ENCODE measurements around the gene MYOG.

The MYOG gene

GRCh38 chr1:203126866-203127665, 41.3 kb upstream of the MYOG start:
- TF ChIP-seq SPI1 (IDR thresholded peaks at IDR 0.05; ENCODE audit: low read depth, low read length), result no peak
- FAIRE-seq (no peak), DNase-seq (ENCODE audit: insufficient read length, low spot score) (no peak)

GRCh38 chr1:203126151-203126865, 40.5 kb upstream of the MYOG start:
- TF ChIP-seq POU2F2 (IDR thresholded peaks at IDR 0.05; ENCODE audit: low read depth, low read length) (no peak), POLR2A (IDR thresholded peaks at IDR 0.05; ENCODE audit: low read depth, low read length) (no peak), SPI1 (IDR thresholded peaks at IDR 0.05; ENCODE audit: low read depth, low read length) (no peak), POLR2AphosphoS5 (IDR thresholded peaks at IDR 0.05; ENCODE audit: low read depth, low read length) (no peak), PAX5 (IDR thresholded peaks at IDR 0.05; ENCODE audit: insufficient read depth, low read length, severe bottlenecking) (no peak)
- FAIRE-seq, result no peak
- no peak for DNase-seq (ENCODE audit: insufficient read length, low spot score)

GRCh38 chr1:203124546-203125317, 38.9 kb upstream of the MYOG start:
- FAIRE-seq, result no peak

GRCh38 chr1:203124011-203124410, 38.2 kb upstream of the MYOG start:
- TF ChIP-seq TAF1 (IDR thresholded peaks at IDR 0.05; ENCODE audit: low read depth, low read length), result no peak
- no peak for TF ChIP-seq POLR2A (IDR thresholded peaks at IDR 0.05; ENCODE audit: low read depth, low read length)
- TF ChIP-seq PAX5 (IDR thresholded peaks at IDR 0.05; ENCODE audit: insufficient read depth, low read length, severe bottlenecking), result no peak
- no peak for TF ChIP-seq SPI1 (IDR thresholded peaks at IDR 0.05; ENCODE audit: low read depth, low read length)
- TF ChIP-seq POU2F2 (IDR thresholded peaks at IDR 0.05; ENCODE audit: low read depth, low read length), result no peak
- TF ChIP-seq POLR2AphosphoS5 (IDR thresholded peaks at IDR 0.05; ENCODE audit: low read depth, low read length), result no peak
- FAIRE-seq (no peak), DNase-seq (ENCODE audit: insufficient read length, low spot score) (no peak)

More at GRCh38 chr1:203124546-203125317, 38.9 kb upstream of the MYOG start:
- TF ChIP-seq POLR2AphosphoS5 (IDR thresholded peaks at IDR 0.05; ENCODE audit: low read depth, low read length) (no peak), PAX5 (IDR thresholded peaks at IDR 0.05; ENCODE audit: insufficient read depth, low read length, severe bottlenecking) (no peak), SPI1 (IDR thresholded peaks at IDR 0.05; ENCODE audit: low read depth, low read length) (no peak), TAF1 (IDR thresholded peaks at IDR 0.05; ENCODE audit: low read depth, low read length) (no peak), POU2F2 (IDR thresholded peaks at IDR 0.05; ENCODE audit: low read depth, low read length) (no peak), POLR2A (IDR thresholded peaks at IDR 0.05; ENCODE audit: low read depth, low read length) (no peak)
- no peak for DNase-seq (ENCODE audit: insufficient read length, low spot score)

- DNase-seq (ENCODE audit: insufficient read length, low spot score) (no peak), FAIRE-seq (no peak)
- TF ChIP-seq TAF1 (IDR thresholded peaks at IDR 0.05; ENCODE audit: low read depth, low read length) (no peak), POLR2AphosphoS5 (IDR thresholded peaks at IDR 0.05; ENCODE audit: low read depth, low read length) (no peak), PAX5 (IDR thresholded peaks at IDR 0.05; ENCODE audit: insufficient read depth, low read length, severe bottlenecking) (no peak)
Observed at GRCh38 chr1:203122159-203122558, 36.3 kb upstream of the MYOG start.

GRCh38 chr1:203121186-203122015, 35.6 kb upstream of the MYOG start:
- no peak for TF ChIP-seq POLR2AphosphoS5 (IDR thresholded peaks at IDR 0.05; ENCODE audit: low read depth, low read length)
- no peak for TF ChIP-seq SPI1 (IDR thresholded peaks at IDR 0.05; ENCODE audit: low read depth, low read length)
- no peak for TF ChIP-seq POU2F2 (IDR thresholded peaks at IDR 0.05; ENCODE audit: low read depth, low read length)
- TF ChIP-seq POLR2A (IDR thresholded peaks at IDR 0.05; ENCODE audit: low read depth, low read length), result no peak
- no peak for TF ChIP-seq PAX5 (IDR thresholded peaks at IDR 0.05; ENCODE audit: insufficient read depth, low read length, severe bottlenecking)
- no peak for TF ChIP-seq TAF1 (IDR thresholded peaks at IDR 0.05; ENCODE audit: low read depth, low read length)
- FAIRE-seq, result no peak
- DNase-seq (ENCODE audit: insufficient read length, low spot score), result no peak

GRCh38 chr1:203120325-203121153, 34.7 kb upstream of the MYOG start:
- FAIRE-seq, result no peak
- DNase-seq (ENCODE audit: insufficient read length, low spot score), result no peak
- TF ChIP-seq SPI1 (IDR thresholded peaks at IDR 0.05; ENCODE audit: low read depth, low read length) (no peak), POLR2A (IDR thresholded peaks at IDR 0.05; ENCODE audit: low read depth, low read length) (no peak), TAF1 (IDR thresholded peaks at IDR 0.05; ENCODE audit: low read depth, low read length) (no peak), PAX5 (IDR thresholded peaks at IDR 0.05; ENCODE audit: insufficient read depth, low read length, severe bottlenecking) (no peak), POLR2AphosphoS5 (IDR thresholded peaks at IDR 0.05; ENCODE audit: low read depth, low read length) (no peak), POU2F2 (IDR thresholded peaks at IDR 0.05; ENCODE audit: low read depth, low read length) (no peak)
